Raji (cell line): ENCODE results near the gene DCAF16.

Experiments
- POLR2A ChIP-seq: IDR thresholded peaks from 2 replicates; pipeline ENCODE4 v1.6.1; 2011; ENCODE audit warnings: low read depth, low read length, control low read depth; ENCODE audit not compliant: insufficient read depth

DCAF16 gene

GRCh38 chr4:17797808-17798207 is 12.7 kb downstream of the DCAF16 start:
- TF ChIP-seq POLR2A, result no peak

- TF ChIP-seq POLR2A, result no peak
Observed at GRCh38 chr4:17794730-17795129, 15.8 kb downstream of the DCAF16 start.

- no peak for TF ChIP-seq POLR2A
Observed at GRCh38 chr4:17788956-17789355, 21.6 kb downstream of the DCAF16 start.

GRCh38 chr4:17787315-17787714 is 23.2 kb downstream of the DCAF16 start:
- TF ChIP-seq POLR2A, result no peak

GRCh38 chr4:17786567-17786966 is 24.0 kb downstream of the DCAF16 start:
- no peak for TF ChIP-seq POLR2A

- no peak for TF ChIP-seq POLR2A
Observed at GRCh38 chr4:17785858-17786257, 24.7 kb downstream of the DCAF16 start.

- TF ChIP-seq POLR2A, result no peak
Observed at GRCh38 chr4:17781300-17782287, 29.0 kb downstream of the DCAF16 start, which contains the start of gene FAM184B. Gene FAM184B, minus strand, starts transcription at chr4:17781621. Its CDS starts 322 bp downstream, at chr4:17781299.

GRCh38 chr4:17780501-17781299 is 29.9 kb downstream of the DCAF16 start:
- no peak for TF ChIP-seq POLR2A

- no peak for TF ChIP-seq POLR2A
Observed at GRCh38 chr4:17778431-17778830, 32.1 kb downstream of the DCAF16 start.

GRCh38 chr4:17773135-17773698 is 37.3 kb downstream of the DCAF16 start:
- TF ChIP-seq POLR2A, result no peak

- no peak for TF ChIP-seq POLR2A
Observed at GRCh38 chr4:17771284-17771908, 39.2 kb downstream of the DCAF16 start.

GRCh38 chr4:17770845-17771244 is 39.7 kb downstream of the DCAF16 start:
- no peak for TF ChIP-seq POLR2A

GRCh38 chr4:17769406-17770174 is 41.0 kb downstream of the DCAF16 start:
- no peak for TF ChIP-seq POLR2A

GRCh38 chr4:17766826-17767458 is 43.6 kb downstream of the DCAF16 start:
- TF ChIP-seq POLR2A, result no peak
